ENCODE data around the gene SPOCK3. TPM values are rescaled to one million over a fixed set of nuclear protein-coding genes. Genes with fewer than 3 reads are reported as not detected.

The SPOCK3 gene
- total and polyA plus RNA-seq, 2 donors (not counting 3 experiments of a cell fraction or from before 2014, with no cell fraction given), result 0.10 TPM; not detected in 1

- Histone ChIP-seq H3K27ac (ENCODE audit: insufficient read depth, low read depth, low read length) (no peak overlapping the region), H3K4me2 (ENCODE audit: insufficient read depth, low read length) (no peak overlapping the region), H3K27me3 (ENCODE audit: control insufficient read depth in 2 of 2, insufficient read depth in 2 of 2, low read length in 2 of 2) (no peaks in the 10 kb centered on the region), H3K4me1 (ENCODE audit: control insufficient read depth, extremely low read depth, insufficient read depth, low read length) (peaks cover 24% of the 10 kb centered on the region), H3K4me3 (replicated peaks in 1 of 3; ENCODE audit: insufficient read depth in 1 of 3, low read depth in 1 of 3, low read length in 3 of 3) (no peak overlapping the region), H3K79me2 (ENCODE audit: control insufficient read depth, insufficient read depth, low read length) (no peaks in the 10 kb centered on the region), H3K36me3 (ENCODE audit: control insufficient read depth in 2 of 2, extremely low read depth in 1 of 2, insufficient read depth in 2 of 2, low read length in 2 of 2) (no peaks in the 10 kb centered on the region), H2AFZ (ENCODE audit: low read depth, low read length) (no peak overlapping the region), H3K9me1 (replicated peaks; ENCODE audit: control insufficient read depth, extremely low read depth, insufficient read depth, low read length) (no peaks in the 10 kb centered on the region), H3K9ac (replicated peaks; ENCODE audit: extremely low read depth, insufficient read depth, low read length) (no peak overlapping the region), H4K20me1 (replicated peaks; ENCODE audit: control insufficient read depth, extremely low read depth, insufficient read depth, low read length) (no peaks in the 10 kb centered on the region), H3K9me3 (replicated peaks; ENCODE audit: control insufficient read depth, insufficient read depth, low read length) (no peaks in the 10 kb centered on the region)
- ChIA-PET POLR2A (no interaction called here), CTCF (no interaction called here)
- FAIRE-seq, result no peak
- dilution Hi-C loops (cut with MboI; ENCODE audit: extremely low pct_ligation_motif_present, low sequenced_read_pairs), result no loop called here
- no TSS peak for BruUV-seq (replicated peaks)
- intact Hi-C loops (cut with micrococcal nuclease), result loop anchor here (5.0 kb wide), 1 partner anchor 177 kb away; no protein-coding TSS in a partner anchor
- DNase-seq (ENCODE audit: low read depth, low spot score), result no peak
- TF ChIP-seq EZH2 (IDR thresholded peaks at IDR 0.05; ENCODE audit: borderline replicate concordance, low read depth, low read length, severe bottlenecking), result no peak
- TF ChIP-seq GATA2 (IDR thresholded peaks at IDR 0.05; ENCODE audit: insufficient read depth, insufficient read length, low read depth, low read length), result no peak
- TF ChIP-seq, protein P1, sequence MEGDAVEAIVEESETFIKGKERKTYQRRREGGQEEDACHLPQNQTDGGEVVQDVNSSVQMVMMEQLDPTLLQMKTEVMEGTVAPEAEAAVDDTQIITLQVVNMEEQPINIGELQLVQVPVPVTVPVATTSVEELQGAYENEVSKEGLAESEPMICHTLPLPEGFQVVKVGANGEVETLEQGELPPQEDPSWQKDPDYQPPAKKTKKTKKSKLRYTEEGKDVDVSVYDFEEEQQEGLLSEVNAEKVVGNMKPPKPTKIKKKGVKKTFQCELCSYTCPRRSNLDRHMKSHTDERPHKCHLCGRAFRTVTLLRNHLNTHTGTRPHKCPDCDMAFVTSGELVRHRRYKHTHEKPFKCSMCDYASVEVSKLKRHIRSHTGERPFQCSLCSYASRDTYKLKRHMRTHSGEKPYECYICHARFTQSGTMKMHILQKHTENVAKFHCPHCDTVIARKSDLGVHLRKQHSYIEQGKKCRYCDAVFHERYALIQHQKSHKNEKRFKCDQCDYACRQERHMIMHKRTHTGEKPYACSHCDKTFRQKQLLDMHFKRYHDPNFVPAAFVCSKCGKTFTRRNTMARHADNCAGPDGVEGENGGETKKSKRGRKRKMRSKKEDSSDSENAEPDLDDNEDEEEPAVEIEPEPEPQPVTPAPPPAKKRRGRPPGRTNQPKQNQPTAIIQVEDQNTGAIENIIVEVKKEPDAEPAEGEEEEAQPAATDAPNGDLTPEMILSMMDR (IDR thresholded peaks at IDR 0.05; ENCODE audit: extremely low read depth in 1 of 2, insufficient read depth in 1 of 2, low read depth in 1 of 2, low read length in 2 of 2), result no peak
- no peak for TF ChIP-seq JUN (IDR thresholded peaks at IDR 0.05; ENCODE audit: borderline replicate concordance, insufficient read depth, insufficient read length, low read depth)
- no peak for TF ChIP-seq POLR2AphosphoS5 (IDR thresholded peaks at IDR 0.05; ENCODE audit: insufficient read depth, low read depth, low read length)
- TF ChIP-seq, protein P2, sequence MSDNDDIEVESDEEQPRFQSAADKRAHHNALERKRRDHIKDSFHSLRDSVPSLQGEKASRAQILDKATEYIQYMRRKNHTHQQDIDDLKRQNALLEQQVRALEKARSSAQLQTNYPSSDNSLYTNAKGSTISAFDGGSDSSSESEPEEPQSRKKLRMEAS (IDR thresholded peaks at IDR 0.05; ENCODE audit: insufficient read depth, insufficient read length), result no peak
- no peak for TF ChIP-seq FOS (IDR thresholded peaks at IDR 0.05; ENCODE audit: borderline replicate concordance, insufficient read depth, low read length)
- TF ChIP-seq MYC (IDR thresholded peaks at IDR 0.05; ENCODE audit: low read depth, low read length), result no peak
- no peak for TF ChIP-seq POLR2A (IDR thresholded peaks at IDR 0.05; ENCODE audit: low read depth, low read length)
These were observed 199.3 kb downstream of the SPOCK3 start for GRCh38 chr4:167034983-167035382.
